HEK293 (cell line): ENCODE data around the gene SLMAP.

Experiments used
- FEZF1 ChIP-seq: fragments of 450-650 bp; formaldehyde crosslinking; IDR thresholded peaks from 2 replicates; pipeline ENCODE4 v1.5.1; 2016; ENCODE audit warnings: missing biosample characterization, missing genetic modification characterization
- GLIS1 ChIP-seq: fragments of 450-650 bp; formaldehyde crosslinking; IDR thresholded peaks from 2 replicates; pipeline ENCODE4 v1.5.1; 2016; ENCODE audit warnings: missing biosample characterization, missing genetic modification characterization
- KLF9 ChIP-seq: fragments of 450-650 bp; formaldehyde crosslinking; IDR thresholded peaks from 2 replicates; pipeline ENCODE4 v1.5.1; 2016; ENCODE audit warnings: missing biosample characterization, missing genetic modification characterization, low read depth
- PBX3 ChIP-seq: sonication (generic); formaldehyde crosslinking; IDR thresholded peaks from 2 replicates; pipeline ENCODE4 v1.8.1; 2022; ENCODE audit warnings: mild to moderate bottlenecking, moderate library complexity, missing genetic modification reagents
- PRDM10 ChIP-seq: fragments of 450-650 bp; formaldehyde crosslinking; IDR thresholded peaks from 2 replicates; pipeline ENCODE4 v1.5.1; 2016; ENCODE audit warnings: missing biosample characterization, missing genetic modification characterization
- SP7 ChIP-seq: fragments of 450-650 bp; formaldehyde crosslinking; IDR thresholded peaks from 2 replicates; pipeline ENCODE4 v1.5.1; 2016; ENCODE audit warnings: missing biosample characterization, missing genetic modification characterization
- YY2 ChIP-seq: fragments of 450-650 bp; formaldehyde crosslinking; IDR thresholded peaks from 2 replicates; pipeline ENCODE4 v1.5.1; 2016; ENCODE audit warnings: missing biosample characterization, missing genetic modification characterization
- ZBTB26 ChIP-seq: fragments of 450-650 bp; formaldehyde crosslinking; optimal IDR thresholded peaks from 2 replicates; pipeline ENCODE3; 2016; ENCODE audit warnings: missing biosample characterization, mild to moderate bottlenecking, missing genetic modification characterization
- ZEB2 ChIP-seq: fragments of 450-650 bp; formaldehyde crosslinking; IDR thresholded peaks from 2 replicates; pipeline ENCODE4 v1.5.1; 2016; ENCODE audit warnings: missing biosample characterization, missing genetic modification characterization
- ZNF211 ChIP-seq: fragments of 450-650 bp; formaldehyde crosslinking; IDR thresholded peaks from 2 replicates; pipeline ENCODE4 v1.5.1; 2016; ENCODE audit warnings: low read depth, missing biosample characterization, missing genetic modification characterization
- ZNF280C ChIP-seq: fragments of 450-650 bp; formaldehyde crosslinking; IDR thresholded peaks from 2 replicates; pipeline ENCODE4 v1.5.1; 2016; ENCODE audit warnings: missing biosample characterization, missing genetic modification characterization
- ZNF341 ChIP-seq: fragments of 450-650 bp; formaldehyde crosslinking; IDR thresholded peaks from 2 replicates; pipeline ENCODE4; 2016; ENCODE audit warnings: low read depth, missing biosample characterization, missing genetic modification characterization
- ZNF394 ChIP-seq: fragments of 450-650 bp; formaldehyde crosslinking; IDR thresholded peaks from 2 replicates; pipeline ENCODE4 v1.5.1; 2016; ENCODE audit warnings: missing biosample characterization, missing genetic modification characterization, mild to moderate bottlenecking, moderate library complexity, borderline replicate concordance
- ZNF426 ChIP-seq: fragments of 450-650 bp; formaldehyde crosslinking; IDR thresholded peaks from 2 replicates; pipeline ENCODE4 v1.5.1; 2017; ENCODE audit warnings: missing biosample characterization, missing genetic modification characterization, mild to moderate bottlenecking, inconsistent platforms, moderate library complexity
- ZNF48 ChIP-seq: fragments of 450-650 bp; formaldehyde crosslinking; IDR thresholded peaks from 2 replicates; pipeline ENCODE4 v1.5.1; 2016; ENCODE audit warnings: missing biosample characterization, missing genetic modification characterization
- ZNF777 ChIP-seq: fragments of 450-650 bp; formaldehyde crosslinking; IDR thresholded peaks from 2 replicates; pipeline ENCODE4 v1.5.1; 2017; ENCODE audit warnings: missing biosample characterization, missing genetic modification characterization, borderline replicate concordance
- TF ChIP-seq, protein P1 (sequence below): fragments of 450-650 bp; formaldehyde crosslinking; conservative IDR thresholded peaks from 2 replicates; pipeline ENCODE4 v1.5.1; 2016; ENCODE audit warnings: low read depth, missing biosample characterization, missing genetic modification characterization
- TF ChIP-seq, protein P2 (sequence below): fragments of 450-650 bp; formaldehyde crosslinking; conservative IDR thresholded peaks from 2 replicates; pipeline ENCODE4 v1.5.1; 2016; ENCODE audit warnings: low read depth, missing biosample characterization, missing genetic modification characterization
- TF ChIP-seq, protein P3 (sequence below): fragments of 450-650 bp; formaldehyde crosslinking; IDR thresholded peaks from 2 replicates; pipeline ENCODE4 v1.5.1; 2016; ENCODE audit warnings: missing biosample characterization, missing genetic modification characterization, low read depth

Gene SLMAP

DNA sequence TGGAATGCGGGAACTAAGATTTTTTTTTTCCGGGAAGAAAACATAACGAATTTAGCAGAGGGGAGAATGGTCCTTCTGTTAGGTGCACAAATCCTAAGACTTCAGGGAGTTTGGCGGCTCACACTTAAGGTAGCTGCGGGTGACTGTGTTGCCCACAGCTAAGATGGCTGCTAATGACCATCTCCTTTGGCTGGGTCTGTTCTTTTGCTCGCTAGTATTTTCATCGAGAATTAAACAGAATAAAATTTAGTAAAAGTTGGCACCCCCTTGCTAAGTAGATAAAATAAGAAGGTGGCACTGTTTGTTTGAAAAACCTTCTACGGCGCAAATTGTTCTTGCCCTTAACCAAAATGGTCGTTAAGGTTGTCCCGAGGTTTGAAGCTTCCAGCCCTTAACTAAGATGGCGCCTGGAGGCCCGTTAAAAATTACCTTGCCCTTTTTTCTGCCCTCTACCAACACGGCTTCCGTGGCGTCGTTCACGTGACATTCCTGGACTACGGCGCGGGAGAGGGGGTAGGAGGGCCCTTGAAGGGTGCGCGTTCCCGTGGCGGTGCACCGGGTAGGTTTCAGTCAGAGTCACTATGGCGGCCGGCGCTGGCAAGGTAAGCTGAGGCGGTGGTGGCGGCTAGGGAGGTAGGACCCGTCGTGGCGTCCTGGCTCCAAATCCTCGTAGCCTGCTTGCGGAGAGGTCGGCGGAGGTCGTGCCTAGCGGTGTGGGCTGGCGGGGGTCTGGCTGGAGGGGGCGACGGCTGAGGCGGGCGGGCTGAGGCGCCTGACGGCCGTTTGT lies at the start of gene SLMAP (continued):
- TF ChIP-seq, protein P1, sequence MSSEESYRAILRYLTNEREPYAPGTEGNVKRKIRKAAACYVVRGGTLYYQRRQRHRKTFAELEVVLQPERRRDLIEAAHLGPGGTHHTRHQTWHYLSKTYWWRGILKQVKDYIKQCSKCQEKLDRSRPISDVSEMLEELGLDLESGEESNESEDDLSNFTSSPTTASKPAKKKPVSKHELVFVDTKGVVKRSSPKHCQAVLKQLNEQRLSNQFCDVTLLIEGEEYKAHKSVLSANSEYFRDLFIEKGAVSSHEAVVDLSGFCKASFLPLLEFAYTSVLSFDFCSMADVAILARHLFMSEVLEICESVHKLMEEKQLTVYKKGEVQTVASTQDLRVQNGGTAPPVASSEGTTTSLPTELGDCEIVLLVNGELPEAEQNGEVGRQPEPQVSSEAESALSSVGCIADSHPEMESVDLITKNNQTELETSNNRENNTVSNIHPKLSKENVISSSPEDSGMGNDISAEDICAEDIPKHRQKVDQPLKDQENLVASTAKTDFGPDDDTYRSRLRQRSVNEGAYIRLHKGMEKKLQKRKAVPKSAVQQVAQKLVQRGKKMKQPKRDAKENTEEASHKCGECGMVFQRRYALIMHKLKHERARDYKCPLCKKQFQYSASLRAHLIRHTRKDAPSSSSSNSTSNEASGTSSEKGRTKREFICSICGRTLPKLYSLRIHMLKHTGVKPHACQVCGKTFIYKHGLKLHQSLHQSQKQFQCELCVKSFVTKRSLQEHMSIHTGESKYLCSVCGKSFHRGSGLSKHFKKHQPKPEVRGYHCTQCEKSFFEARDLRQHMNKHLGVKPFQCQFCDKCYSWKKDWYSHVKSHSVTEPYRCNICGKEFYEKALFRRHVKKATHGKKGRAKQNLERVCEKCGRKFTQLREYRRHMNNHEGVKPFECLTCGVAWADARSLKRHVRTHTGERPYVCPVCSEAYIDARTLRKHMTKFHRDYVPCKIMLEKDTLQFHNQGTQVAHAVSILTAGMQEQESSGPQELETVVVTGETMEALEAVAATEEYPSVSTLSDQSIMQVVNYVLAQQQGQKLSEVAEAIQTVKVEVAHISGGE (tag by site-specific recombination), result peak; percentile 57; the same call in 1 of the 2 replicates
- TF ChIP-seq ZNF394 (tag by site-specific recombination) (peak; percentile 40; the same call in 1 of the 2 replicates), SP7 (tag by site-specific recombination) (peak; percentile 70), ZNF341 (tag by site-specific recombination) (0 out of 2 replicates have a peak, but pooled peaks have one; percentile 10), YY2 (tag by site-specific recombination) (peak; percentile 84), FEZF1 (tag by site-specific recombination) (peak; percentile 38; the same call in 1 of the 2 replicates), PRDM10 (peak; percentile 90), ZNF48 (tag by site-specific recombination) (no peak), ZNF426 (tag by site-specific recombination) (no peak), ZBTB26 (peak; percentile 88), KLF9 (tag by site-specific recombination) (peak; percentile 32; the same call in 1 of the 2 replicates), ZEB2 (peak; percentile 90), PBX3 (no peak), GLIS1 (tag by site-specific recombination) (peak; percentile 47; the same call in 1 of the 2 replicates), ZNF280C (tag by site-specific recombination) (no peak), ZNF777 (tag by site-specific recombination) (no peak), ZNF211 (no peak)
- TF ChIP-seq, protein P2, sequence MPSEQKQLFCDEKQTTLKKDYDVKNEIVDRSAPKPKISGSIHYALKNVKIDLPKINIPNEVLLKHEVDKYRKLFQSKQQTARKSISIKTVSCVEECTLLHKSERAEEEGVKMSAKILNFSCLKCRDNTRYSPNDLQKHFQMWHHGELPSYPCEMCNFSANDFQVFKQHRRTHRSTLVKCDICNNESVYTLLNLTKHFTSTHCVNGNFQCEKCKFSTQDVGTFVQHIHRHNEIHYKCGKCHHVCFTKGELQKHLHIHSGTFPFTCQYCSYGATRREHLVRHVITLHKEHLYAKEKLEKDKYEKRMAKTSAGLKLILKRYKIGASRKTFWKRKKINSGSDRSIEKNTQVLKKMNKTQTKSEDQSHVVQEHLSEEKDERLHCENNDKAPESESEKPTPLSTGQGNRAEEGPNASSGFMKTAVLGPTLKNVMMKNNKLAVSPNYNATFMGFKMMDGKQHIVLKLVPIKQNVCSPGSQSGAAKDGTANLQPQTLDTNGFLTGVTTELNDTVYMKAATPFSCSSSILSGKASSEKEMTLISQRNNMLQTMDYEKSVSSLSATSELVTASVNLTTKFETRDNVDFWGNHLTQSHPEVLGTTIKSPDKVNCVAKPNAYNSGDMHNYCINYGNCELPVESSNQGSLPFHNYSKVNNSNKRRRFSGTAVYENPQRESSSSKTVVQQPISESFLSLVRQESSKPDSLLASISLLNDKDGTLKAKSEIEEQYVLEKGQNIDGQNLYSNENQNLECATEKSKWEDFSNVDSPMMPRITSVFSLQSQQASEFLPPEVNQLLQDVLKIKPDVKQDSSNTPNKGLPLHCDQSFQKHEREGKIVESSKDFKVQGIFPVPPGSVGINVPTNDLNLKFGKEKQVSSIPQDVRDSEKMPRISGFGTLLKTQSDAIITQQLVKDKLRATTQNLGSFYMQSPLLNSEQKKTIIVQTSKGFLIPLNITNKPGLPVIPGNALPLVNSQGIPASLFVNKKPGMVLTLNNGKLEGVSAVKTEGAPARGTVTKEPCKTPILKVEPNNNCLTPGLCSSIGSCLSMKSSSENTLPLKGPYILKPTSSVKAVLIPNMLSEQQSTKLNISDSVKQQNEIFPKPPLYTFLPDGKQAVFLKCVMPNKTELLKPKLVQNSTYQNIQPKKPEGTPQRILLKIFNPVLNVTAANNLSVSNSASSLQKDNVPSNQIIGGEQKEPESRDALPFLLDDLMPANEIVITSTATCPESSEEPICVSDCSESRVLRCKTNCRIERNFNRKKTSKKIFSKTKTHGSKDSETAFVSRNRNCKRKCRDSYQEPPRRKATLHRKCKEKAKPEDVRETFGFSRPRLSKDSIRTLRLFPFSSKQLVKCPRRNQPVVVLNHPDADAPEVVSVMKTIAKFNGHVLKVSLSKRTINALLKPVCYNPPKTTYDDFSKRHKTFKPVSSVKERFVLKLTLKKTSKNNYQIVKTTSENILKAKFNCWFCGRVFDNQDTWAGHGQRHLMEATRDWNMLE (tag by site-specific recombination), result peak; percentile 57
- TF ChIP-seq, protein P3, sequence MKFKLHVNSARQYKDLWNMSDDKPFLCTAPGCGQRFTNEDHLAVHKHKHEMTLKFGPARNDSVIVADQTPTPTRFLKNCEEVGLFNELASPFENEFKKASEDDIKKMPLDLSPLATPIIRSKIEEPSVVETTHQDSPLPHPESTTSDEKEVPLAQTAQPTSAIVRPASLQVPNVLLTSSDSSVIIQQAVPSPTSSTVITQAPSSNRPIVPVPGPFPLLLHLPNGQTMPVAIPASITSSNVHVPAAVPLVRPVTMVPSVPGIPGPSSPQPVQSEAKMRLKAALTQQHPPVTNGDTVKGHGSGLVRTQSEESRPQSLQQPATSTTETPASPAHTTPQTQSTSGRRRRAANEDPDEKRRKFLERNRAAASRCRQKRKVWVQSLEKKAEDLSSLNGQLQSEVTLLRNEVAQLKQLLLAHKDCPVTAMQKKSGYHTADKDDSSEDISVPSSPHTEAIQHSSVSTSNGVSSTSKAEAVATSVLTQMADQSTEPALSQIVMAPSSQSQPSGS (tag by site-specific recombination), result no peak
